ENCODE measurements around the gene RIMKLA.

Gene RIMKLA

GRCh38 chr1:42368096-42368795, 12.3 kb upstream of the RIMKLA start:
- Histone ChIP-seq H3K36me3 (ENCODE audit: control insufficient read depth, insufficient read depth, low read length) (no peaks in the 10 kb centered on the region), H3K4me3 (replicated peaks; ENCODE audit: low read depth, low read length) (no peak overlapping the region), H3K27me3 (replicated peaks; ENCODE audit: control insufficient read depth, insufficient read depth, low read length) (no peaks in the 10 kb centered on the region)
- no peak for TF ChIP-seq CTCF (IDR thresholded peaks at IDR 0.05; ENCODE audit: insufficient read depth, low read length, poor library complexity, severe bottlenecking)
- no peak for DNase-seq (ENCODE audit: extremely low read depth, insufficient read length)

GRCh38 chr1:42369471-42369870, 11.1 kb upstream of the RIMKLA start:
- H3K36me3 ChIP-seq (ENCODE audit: control insufficient read depth, insufficient read depth, low read length), result no peaks in the 10 kb centered on the region
- no peaks in the 10 kb centered on the region for H3K27me3 ChIP-seq (replicated peaks; ENCODE audit: control insufficient read depth, insufficient read depth, low read length)
- no peak overlapping the region for H3K4me3 ChIP-seq (replicated peaks; ENCODE audit: low read depth, low read length)
- no peak for DNase-seq (ENCODE audit: extremely low read depth, insufficient read length)
- TF ChIP-seq CTCF (IDR thresholded peaks at IDR 0.05; ENCODE audit: insufficient read depth, low read length, poor library complexity, severe bottlenecking), result no peak

GRCh38 chr1:42370876-42371549, 9.6 kb upstream of the RIMKLA start:
- no peak for TF ChIP-seq CTCF (IDR thresholded peaks at IDR 0.05; ENCODE audit: insufficient read depth, low read length, poor library complexity, severe bottlenecking)
- Histone ChIP-seq H3K36me3 (ENCODE audit: control insufficient read depth, insufficient read depth, low read length) (no peaks in the 10 kb centered on the region), H3K27me3 (replicated peaks; ENCODE audit: control insufficient read depth, insufficient read depth, low read length) (no peaks in the 10 kb centered on the region; the same call in 1 of the 2 replicates), H3K4me3 (replicated peaks; ENCODE audit: low read depth, low read length) (no peak overlapping the region)
- DNase-seq (ENCODE audit: extremely low read depth, insufficient read length), result no peak

- Histone ChIP-seq H3K27me3 (replicated peaks; ENCODE audit: control insufficient read depth, insufficient read depth, low read length) (no peaks in the 10 kb centered on the region; the same call in 1 of the 2 replicates), H3K36me3 (ENCODE audit: control insufficient read depth, insufficient read depth, low read length) (no peaks in the 10 kb centered on the region), H3K4me3 (replicated peaks; ENCODE audit: low read depth, low read length) (no peak overlapping the region)
- TF ChIP-seq CTCF (IDR thresholded peaks at IDR 0.05; ENCODE audit: insufficient read depth, low read length, poor library complexity, severe bottlenecking), result no peak
- DNase-seq (ENCODE audit: extremely low read depth, insufficient read length), result no peak
Measured at GRCh38 chr1:42372796-42373195, 7.8 kb upstream of the RIMKLA start.

- H3K27me3 ChIP-seq (replicated peaks; ENCODE audit: control insufficient read depth, insufficient read depth, low read length), result no peaks in the 10 kb centered on the region; the same call in 1 of the 2 replicates
- H3K4me3 ChIP-seq (replicated peaks; ENCODE audit: low read depth, low read length), result peak overlapping the region; percentile 55
- DNase-seq (ENCODE audit: extremely low read depth, insufficient read length), result no peak
- no peaks in the 10 kb centered on the region for H3K36me3 ChIP-seq (ENCODE audit: control insufficient read depth, insufficient read depth, low read length)
- no peak for TF ChIP-seq CTCF (IDR thresholded peaks at IDR 0.05; ENCODE audit: insufficient read depth, low read length, poor library complexity, severe bottlenecking)
Measured at GRCh38 chr1:42379794-42380585, 602 bp upstream of the RIMKLA start.

All from GM06990 (cell line).